Measurements from ENCODE around the gene PXK. TPM values are rescaled to one million over a fixed set of nuclear protein-coding genes. Genes with fewer than 3 reads are reported as not detected.

PXK gene
- total RNA-seq, 6 donors from 2014 or later, result 17.6 to 38.8 (median 23.2) TPM

DNA sequence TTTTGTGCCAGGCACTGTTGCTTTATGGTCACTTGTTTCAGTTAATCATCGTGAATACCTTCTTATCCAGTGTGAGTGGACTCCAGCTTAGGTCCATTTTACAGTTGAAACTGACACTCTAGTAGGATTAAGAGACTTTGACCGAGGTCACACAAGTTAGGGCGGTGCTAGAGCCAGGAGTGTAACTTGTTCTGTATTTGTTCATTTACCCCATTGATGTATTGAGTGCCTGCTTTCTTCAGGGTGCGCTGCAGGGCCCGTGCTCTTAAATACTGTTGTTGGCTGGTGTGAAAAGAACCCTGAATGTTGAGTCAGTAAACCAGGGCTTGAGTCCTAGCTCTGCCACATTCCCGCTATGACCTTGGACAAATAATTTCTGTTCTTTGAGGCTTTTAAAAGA lies 85.5 kb downstream of the PXK start:
- TF ChIP-seq EP300 (IDR thresholded peaks at IDR 0.05) (no peak), POLR2A (IDR thresholded peaks at IDR 0.05) (no peak), POLR2AphosphoS5 (IDR thresholded peaks at IDR 0.05) (no peak)
- TF ChIP-seq, protein P1, sequence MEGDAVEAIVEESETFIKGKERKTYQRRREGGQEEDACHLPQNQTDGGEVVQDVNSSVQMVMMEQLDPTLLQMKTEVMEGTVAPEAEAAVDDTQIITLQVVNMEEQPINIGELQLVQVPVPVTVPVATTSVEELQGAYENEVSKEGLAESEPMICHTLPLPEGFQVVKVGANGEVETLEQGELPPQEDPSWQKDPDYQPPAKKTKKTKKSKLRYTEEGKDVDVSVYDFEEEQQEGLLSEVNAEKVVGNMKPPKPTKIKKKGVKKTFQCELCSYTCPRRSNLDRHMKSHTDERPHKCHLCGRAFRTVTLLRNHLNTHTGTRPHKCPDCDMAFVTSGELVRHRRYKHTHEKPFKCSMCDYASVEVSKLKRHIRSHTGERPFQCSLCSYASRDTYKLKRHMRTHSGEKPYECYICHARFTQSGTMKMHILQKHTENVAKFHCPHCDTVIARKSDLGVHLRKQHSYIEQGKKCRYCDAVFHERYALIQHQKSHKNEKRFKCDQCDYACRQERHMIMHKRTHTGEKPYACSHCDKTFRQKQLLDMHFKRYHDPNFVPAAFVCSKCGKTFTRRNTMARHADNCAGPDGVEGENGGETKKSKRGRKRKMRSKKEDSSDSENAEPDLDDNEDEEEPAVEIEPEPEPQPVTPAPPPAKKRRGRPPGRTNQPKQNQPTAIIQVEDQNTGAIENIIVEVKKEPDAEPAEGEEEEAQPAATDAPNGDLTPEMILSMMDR (IDR thresholded peaks at IDR 0.05), result no peak
- Histone ChIP-seq H3K4me3 (no peak overlapping the region), H3K9me3 (no peaks in the 10 kb centered on the region), H3K4me1 (peaks cover 4 to 23% (median 11%) of the 10 kb centered on the region in 4 donors), H3K27me3 (no peaks in the 10 kb centered on the region), H3K27ac (no peak overlapping the region), H3K36me3 (peaks cover 0 to 29% (median 13%) of the 10 kb centered on the region in 4 donors)
- ATAC-seq (ENCODE audit: low FRiP score in 2 of 2), result no peak
- WGBS, 2 donors, result 61 to 71% methylated on average over 6 of the region's 6 CpGs
- no peak for DNase-seq

DNA sequence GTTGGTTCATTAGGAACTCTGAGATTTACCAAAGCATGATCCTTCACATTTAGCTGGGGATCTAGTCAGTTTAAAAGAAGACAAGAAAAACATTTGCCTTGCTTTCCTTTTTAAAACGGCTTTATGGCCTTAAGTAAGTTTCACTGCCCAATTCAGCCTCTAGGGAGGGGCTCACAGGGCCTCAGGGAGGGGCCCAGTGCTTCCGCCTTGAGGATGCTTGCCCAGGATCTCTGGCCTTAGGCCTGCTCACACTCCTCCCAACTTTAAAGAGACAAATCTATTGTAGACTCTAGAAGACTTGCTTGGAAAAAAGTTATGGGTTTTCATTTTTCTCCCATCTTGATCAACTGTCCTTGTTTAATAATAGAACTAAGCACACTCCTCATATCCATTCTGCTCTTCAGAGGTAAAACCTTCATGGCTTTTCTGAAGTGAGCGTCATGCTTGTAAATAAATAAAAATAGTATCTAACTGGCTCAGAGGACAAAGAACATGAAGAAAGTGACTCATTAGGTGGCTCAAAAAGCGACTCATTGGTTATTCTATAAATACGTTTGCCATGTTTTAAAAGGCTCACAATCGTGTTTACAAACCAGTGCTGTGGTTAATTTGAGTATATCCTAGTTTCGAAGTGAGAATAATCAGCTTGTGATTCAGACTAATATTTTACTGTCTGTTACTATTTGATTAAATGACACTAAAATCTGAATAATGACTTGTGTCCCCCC lies 87.3 kb downstream of the PXK start:
- Histone ChIP-seq H3K27me3 (no peaks in the 10 kb centered on the region), H3K27ac (peak overlapping the region in 3 of 4 donors; percentile 26 to 67 (median 35)), H3K4me1 (peaks cover 0 to 13% (median 6%) of the 10 kb centered on the region in 4 donors), H3K4me3 (no peak overlapping the region), H3K9me3 (no peaks in the 10 kb centered on the region), H3K36me3 (peaks cover 0 to 45% (median 21%) of the 10 kb centered on the region in 4 donors)
- TF ChIP-seq, protein P1 (IDR thresholded peaks at IDR 0.05), result no peak
- no peak for TF ChIP-seq EP300 (IDR thresholded peaks at IDR 0.05)
- no peak for TF ChIP-seq POLR2AphosphoS5 (IDR thresholded peaks at IDR 0.05)
- TF ChIP-seq POLR2A (IDR thresholded peaks at IDR 0.05), result no peak
- WGBS, 2 donors, result 74 to 79% methylated on average over 7 of the region's 7 CpGs
- peak in 1 of 2 donors; percentile 81 for ATAC-seq (ENCODE audit: low FRiP score in 2 of 2)
- DNase-seq, result no peak

- Histone ChIP-seq H3K4me1 (peaks cover 0 to 12% (median 6%) of the 10 kb centered on the region in 4 donors), H3K9me3 (no peaks in the 10 kb centered on the region), H3K27me3 (no peaks in the 10 kb centered on the region), H3K27ac (no peak overlapping the region), H3K4me3 (no peak overlapping the region), H3K36me3 (peaks cover under 1 to 55% (median 26%) of the 10 kb centered on the region in 4 donors)
- TF ChIP-seq POLR2AphosphoS5 (IDR thresholded peaks at IDR 0.05), result no peak
- DNase-seq (no peak), ATAC-seq (ENCODE audit: low FRiP score in 2 of 2) (no peak)
- 77 to 93% methylated on average over 5 to 7 of the region's 7 CpGs for WGBS, 2 donors
Observed at GRCh38 chr3:58421004-58421403, 88.3 kb downstream of the PXK start.

DNA sequence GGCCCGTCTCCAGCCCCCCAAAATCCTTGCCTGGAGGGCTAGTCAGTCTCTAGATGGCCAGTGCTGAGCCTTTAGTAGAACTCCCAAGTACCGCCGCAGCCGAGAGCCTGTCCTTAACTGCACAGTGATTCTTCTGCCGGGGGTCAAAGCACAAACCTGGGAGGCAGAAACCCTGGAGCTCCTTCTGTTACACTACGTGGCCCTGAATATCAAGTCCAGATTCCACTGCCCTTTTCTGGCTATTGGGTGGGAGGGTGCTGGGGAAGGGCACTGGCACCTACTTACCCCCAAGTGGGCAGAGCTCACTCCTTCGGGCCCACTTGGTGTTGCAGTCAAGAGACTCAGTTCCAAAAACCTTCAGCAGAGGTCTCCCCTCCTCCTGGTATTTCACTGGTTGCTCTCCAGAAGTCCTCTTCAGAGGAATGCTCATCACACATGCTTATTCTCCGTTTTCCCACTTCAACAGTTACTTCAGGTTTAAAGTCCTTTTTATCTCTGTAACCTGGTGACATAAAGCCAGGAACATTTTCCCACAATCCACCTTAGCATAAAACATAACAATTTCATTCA lies 90.1 kb downstream of the PXK start:
- Histone ChIP-seq H3K4me3 (no peak overlapping the region), H3K27ac (peak overlapping the region in 2 of 4 donors; percentile 11 to 48), H3K9me3 (no peaks in the 10 kb centered on the region), H3K4me1 (peaks cover 0 to 12% (median 6%) of the 10 kb centered on the region in 4 donors), H3K36me3 (peaks cover 11 to 74% (median 42%) of the 10 kb centered on the region in 4 donors), H3K27me3 (no peaks in the 10 kb centered on the region)
- no peak for DNase-seq
- peak; percentile 23 to 50 for ATAC-seq (ENCODE audit: low FRiP score in 2 of 2)
- 42 to 89% methylated on average over 4 to 7 of the region's 8 CpGs for WGBS, 2 donors
- TF ChIP-seq EP300 (IDR thresholded peaks at IDR 0.05) (no peak), POLR2AphosphoS5 (IDR thresholded peaks at IDR 0.05) (no peak), POLR2A (IDR thresholded peaks at IDR 0.05) (no peak)
- TF ChIP-seq, protein P1 (IDR thresholded peaks at IDR 0.05), result peak in 3 of 6 experiments; percentile 8 to 51 (median 34)

DNA sequence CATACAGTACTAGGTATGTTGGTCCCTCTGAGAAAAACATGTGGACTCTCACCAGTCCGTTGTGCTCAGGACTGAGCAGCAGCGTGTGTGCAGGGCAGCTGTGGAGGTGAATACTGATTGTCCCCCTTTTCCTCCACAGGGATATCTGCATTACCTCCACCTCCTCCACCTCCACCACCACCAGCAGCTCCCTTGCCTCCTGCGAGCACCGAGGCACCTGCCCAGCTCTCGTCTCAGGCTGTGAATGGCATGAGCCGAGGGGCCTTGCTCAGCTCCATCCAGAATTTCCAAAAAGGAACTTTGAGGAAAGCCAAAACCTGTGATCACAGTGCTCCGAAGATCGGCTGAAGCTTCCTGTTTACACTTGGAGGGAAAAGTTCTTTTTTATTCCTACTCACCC lies 91.9 kb downstream of the PXK start:
- WGBS, 2 donors, result 65 to 74% methylated on average over 8 of the region's 8 CpGs

More for the DNA sequence above, 91.9 kb downstream of the PXK start:
- Histone ChIP-seq H3K27me3 (no peaks in the 10 kb centered on the region), H3K4me1 (peaks cover 2 to 7% (median 4%) of the 10 kb centered on the region in 4 donors), H3K4me3 (no peak overlapping the region), H3K27ac (peak overlapping the region in 1 of 4 donors; percentile 13), H3K36me3 (peaks cover 22 to 91% (median 60%) of the 10 kb centered on the region in 4 donors), H3K9me3 (no peaks in the 10 kb centered on the region)
- TF ChIP-seq POLR2AphosphoS5 (IDR thresholded peaks at IDR 0.05) (no peak), POLR2A (IDR thresholded peaks at IDR 0.05) (no peak), EP300 (IDR thresholded peaks at IDR 0.05) (no peak)
- TF ChIP-seq, protein P1 (IDR thresholded peaks at IDR 0.05), result no peak
- DNase-seq (no peak), ATAC-seq (ENCODE audit: low FRiP score in 2 of 2) (no peak)
